Mammary epithelial cell (primary cell): ENCODE measurements around the gene PLA2G12B.
"Not testable (repeated sequence)": the region's sequence is repeated elsewhere in the genome, so short reads cannot be mapped to it uniquely, and the experiment has no call there.

Experiments used
- CTCF ChIP-seq, 2 donors: IDR thresholded peaks in 1 of 2; conservative IDR thresholded peaks in 1 of 2; 2 replicates each; pipeline ENCODE4 v1.5.1; 2011 to 2012; ENCODE audit warnings: inconsistent platforms in 2 of 2, low read length in 2 of 2, mild to moderate bottlenecking in 2 of 2, control low read depth in 1 of 2, low read depth in 1 of 2; ENCODE audit not compliant: insufficient read depth in 1 of 2; ENCODE audit errors: extremely low read depth in 1 of 2
- EZH2 ChIP-seq: IDR thresholded peaks from 2 replicates; pipeline ENCODE4 v1.6.1; 2012; ENCODE audit warnings: low read length, inconsistent platforms, borderline replicate concordance

DNA sequence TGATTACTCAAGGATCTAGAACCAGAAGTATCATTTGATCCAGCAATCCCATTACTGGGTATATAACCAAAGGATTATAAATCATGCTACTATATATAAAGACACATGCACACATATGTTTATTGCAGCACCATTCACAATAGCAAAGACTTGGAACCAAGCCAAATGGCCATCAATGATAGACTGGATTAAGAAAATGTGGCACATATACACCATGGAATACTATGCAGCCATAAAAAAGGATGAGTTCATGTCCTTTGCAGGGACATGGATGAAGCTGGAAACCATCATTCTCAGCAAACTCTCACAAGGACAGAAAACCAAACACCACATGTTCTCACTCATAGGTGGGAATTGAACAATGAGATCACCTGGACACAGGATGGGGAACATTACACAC is 40.9 kb upstream of the PLA2G12B start:
- not testable (repeated sequence) for TF ChIP-seq CTCF (conservative IDR thresholded peaks at IDR 0.05 in 1 of 2, IDR thresholded peaks at IDR 0.05 in 1 of 2; ENCODE audit: extremely low read depth in 1 of 2, insufficient read depth in 1 of 2, low read depth in 1 of 2, low read length in 2 of 2); EZH2
